Neural cell (in vitro differentiated cells): ENCODE data around the gene DUS1L. TPM values are rescaled to one million over a fixed set of nuclear protein-coding genes. Genes with fewer than 3 reads are reported as not detected.

Source experiments
- H2AFZ ChIP-seq: fragments of 200-600, 300-800 bp; sonication (generic), shearing (Covaris generic); 2 replicates; pipeline ENCODE4 v1.6.0; 2014; ENCODE audit warnings: low read depth, mild to moderate bottlenecking, antibody characterized with exemption, low read length, moderate library complexity
- H3F3A ChIP-seq: fragments of 200-600 bp; shearing (Covaris generic); 2 replicates; pipeline ENCODE4 v1.6.1; 2016; ENCODE audit warnings: mild to moderate bottlenecking, moderate library complexity, mixed read lengths, antibody characterized with exemption, low read length; ENCODE audit not compliant: insufficient read depth, poor library complexity, severe bottlenecking
- H3K27ac ChIP-seq: fragments of 200-600, 300-800 bp; sonication (generic), shearing (Covaris generic); 2 replicates; pipeline ENCODE4 v1.5.1; 2014; ENCODE audit warnings: mild to moderate bottlenecking, low read length, moderate library complexity
- H3K27me3 ChIP-seq: fragments of 300-800, 200-600 bp; sonication (generic), shearing (Covaris generic); 2 replicates; pipeline ENCODE4 v1.6.0; 2014; ENCODE audit warnings: mild to moderate bottlenecking, low read depth, low read length, moderate library complexity; ENCODE audit not compliant: insufficient read depth
- H3K36me3 ChIP-seq: fragments of 300-800, 200-600 bp; sonication (generic), shearing (Covaris generic); 2 replicates; pipeline ENCODE4 v1.5.1; 2014; ENCODE audit warnings: mild to moderate bottlenecking, antibody characterized with exemption, low read length, moderate library complexity; ENCODE audit not compliant: insufficient read depth
- H3K4me2 ChIP-seq: fragments of 300-800, 200-600 bp; sonication (generic), shearing (Covaris generic); 2 replicates; pipeline ENCODE4 v1.6.0; 2014; ENCODE audit warnings: mild to moderate bottlenecking, low read length
- H3K4me3 ChIP-seq: fragments of 300-800, 200-600 bp; sonication (generic), shearing (Covaris generic); 2 replicates; pipeline ENCODE4 v1.5.1; 2014; ENCODE audit warnings: mild to moderate bottlenecking, low read length, moderate library complexity
- H3K79me2 ChIP-seq: fragments of 200-600 bp; shearing (Covaris generic); replicated peaks from 2 replicates; pipeline ENCODE4 v1.6.0; 2014; ENCODE audit warnings: mild to moderate bottlenecking, low read length, moderate library complexity; ENCODE audit not compliant: insufficient read depth
- H3K9ac ChIP-seq: fragments of 300-800, 200-600 bp; sonication (generic), shearing (Covaris generic); 2 replicates; pipeline ENCODE4 v1.6.1; 2016; ENCODE audit warnings: mild to moderate bottlenecking, low read length, mixed read lengths
- H3K9me2 ChIP-seq: fragments of 200-600 bp; shearing (Covaris generic); 2 replicates; pipeline ENCODE4 v1.6.1; 2016; ENCODE audit warnings: mild to moderate bottlenecking, low read length, mixed read lengths; ENCODE audit not compliant: insufficient read depth
- H3K9me3 ChIP-seq: fragments of 200-600, 300-800 bp; sonication (generic), shearing (Covaris generic); 2 replicates; pipeline ENCODE4 v1.6.1; 2016; ENCODE audit warnings: mild to moderate bottlenecking, mixed run types, low read length, moderate library complexity, mixed read lengths
- H4K20me1 ChIP-seq: fragments of 200-600 bp; shearing (Covaris generic); 2 replicates; pipeline ENCODE4 v1.6.1; 2016; ENCODE audit warnings: mild to moderate bottlenecking, mixed run types; ENCODE audit not compliant: insufficient read depth
- CTCF ChIP-seq: fragments of 450-650 bp; IDR thresholded peaks from 2 replicates; pipeline ENCODE4 v1.5.1; 2014; ENCODE audit warnings: antibody characterized with exemption, mild to moderate bottlenecking, moderate library complexity; ENCODE audit not compliant: poor library complexity, severe bottlenecking
- EP300 ChIP-seq: fragments of 450-650 bp; conservative IDR thresholded peaks from 2 replicates; pipeline ENCODE4 v1.6.1; 2014; ENCODE audit warnings: antibody characterized with exemption, mild to moderate bottlenecking, moderate library complexity; ENCODE audit not compliant: poor library complexity, severe bottlenecking
- EZH2 ChIP-seq: fragments of 200-600, 300-800 bp; shearing (Covaris generic), sonication (generic); IDR thresholded peaks from 2 replicates; pipeline ENCODE4 v1.6.1; 2014; ENCODE audit warnings: antibody characterized with exemption, low read length, borderline replicate concordance, mild to moderate bottlenecking; ENCODE audit not compliant: insufficient read depth, poor library complexity, severe bottlenecking
- MXI1 ChIP-seq: fragments of 450-650 bp; conservative IDR thresholded peaks from 2 replicates; pipeline ENCODE4 v1.6.1; 2014; ENCODE audit warnings: antibody characterized with exemption, mild to moderate bottlenecking; ENCODE audit not compliant: poor library complexity, severe bottlenecking
- POLR2AphosphoS5 ChIP-seq: IDR thresholded peaks from 2 replicates; pipeline ENCODE4 v1.6.1; 2012
- RAD21 ChIP-seq: fragments of 450-650 bp; conservative IDR thresholded peaks from 2 replicates; pipeline ENCODE4 v1.6.1; 2014; ENCODE audit warnings: antibody characterized with exemption, mild to moderate bottlenecking, moderate library complexity
- REST ChIP-seq: IDR thresholded peaks from 2 replicates; pipeline ENCODE4 v1.6.1; 2012; ENCODE audit warnings: borderline replicate concordance
- SMC3 ChIP-seq: fragments of 450-650 bp; conservative IDR thresholded peaks from 2 replicates; pipeline ENCODE4 v1.6.1; 2014; ENCODE audit warnings: antibody characterized with exemption, mild to moderate bottlenecking, moderate library complexity; ENCODE audit not compliant: poor library complexity
- TAF1 ChIP-seq: IDR thresholded peaks from 2 replicates; pipeline ENCODE4 v1.6.1; 2012; ENCODE audit warnings: low read depth
- polyA plus RNA-seq: library from polyadenylated mRNA; depleted of rRNA; stranded (reverse); fragments of >200 nt; gene quantifications from 2 replicates; pipeline ENCODE4 v1.2.3, GENCODE V29; 2014

The DUS1L gene
- polyA plus RNA-seq, 1 donor from 2014 or later: 100 TPM

DNA sequence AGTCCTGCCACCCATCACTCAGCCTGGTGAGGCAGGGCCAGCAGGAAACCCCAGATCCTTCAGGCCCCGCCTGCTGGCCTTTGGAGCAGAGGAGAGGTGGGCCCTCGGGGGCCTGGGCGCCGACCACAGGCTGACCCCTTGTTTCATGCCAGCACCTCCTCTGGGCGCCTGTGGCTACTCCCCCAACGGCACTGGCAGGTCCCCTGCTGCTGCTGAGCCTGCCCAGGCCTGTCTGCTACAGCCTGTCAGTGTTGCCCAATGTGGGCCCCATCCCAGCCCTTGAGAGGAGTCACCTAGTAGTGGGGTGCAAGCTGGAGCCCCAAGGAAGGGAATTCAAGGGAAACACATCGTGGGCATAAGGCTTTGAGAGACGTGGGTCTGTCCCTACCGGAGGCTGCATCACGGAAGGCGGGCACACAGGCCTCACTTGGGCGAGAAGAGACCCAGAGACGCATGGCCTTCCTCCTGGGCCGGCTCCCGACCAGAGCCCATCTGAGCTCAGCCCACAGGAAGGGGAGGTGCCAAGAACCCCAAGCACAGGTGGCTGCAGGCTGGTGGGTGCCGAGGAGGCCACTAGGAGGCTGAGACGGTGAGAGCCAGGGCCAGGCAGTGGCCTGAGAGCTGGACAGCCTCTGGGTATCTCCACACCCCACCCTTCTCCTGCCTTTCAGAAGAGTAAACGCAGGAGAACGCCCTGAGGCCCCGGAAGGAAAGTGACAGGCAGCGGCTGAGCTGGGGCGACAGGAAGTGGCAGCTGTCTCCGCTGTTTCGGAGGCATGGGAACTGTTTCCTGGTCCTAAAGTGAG, 40.5 kb upstream of the DUS1L start:
- H3K27ac ChIP-seq: no peak overlapping the region
- no peak overlapping the region for H3K9ac ChIP-seq
- H3K4me3 ChIP-seq: no peak overlapping the region
- H3K4me2 ChIP-seq: no peak overlapping the region
- TF ChIP-seq RAD21 (no peak), REST (no peak), SMC3 (no peak), POLR2AphosphoS5 (no peak)
- H3F3A ChIP-seq: no peaks in the 10 kb centered on the region
- no peak overlapping the region for H2AFZ ChIP-seq
- no peaks in the 10 kb centered on the region for H3K27me3 ChIP-seq
- no peaks in the 10 kb centered on the region for H3K9me2 ChIP-seq
- no peaks in the 10 kb centered on the region for H3K36me3 ChIP-seq
- H4K20me1 ChIP-seq: no peaks in the 10 kb centered on the region
- no peaks in the 10 kb centered on the region for H3K9me3 ChIP-seq
- no peaks in the 10 kb centered on the region for H3K79me2 ChIP-seq

- no peak overlapping the region for H3K9ac ChIP-seq
- no peaks in the 10 kb centered on the region for H3F3A ChIP-seq
- H3K36me3 ChIP-seq: no peaks in the 10 kb centered on the region
- H3K9me3 ChIP-seq: no peaks in the 10 kb centered on the region
- no peak overlapping the region for H2AFZ ChIP-seq
- H3K79me2 ChIP-seq: no peaks in the 10 kb centered on the region
- no peak overlapping the region for H3K27ac ChIP-seq
- H3K4me3 ChIP-seq: no peak overlapping the region
- H3K27me3 ChIP-seq: no peaks in the 10 kb centered on the region
- H3K4me2 ChIP-seq: no peak overlapping the region
- TF ChIP-seq TAF1: no peak
- TF ChIP-seq SMC3: no peak
- no peak for TF ChIP-seq EP300
- TF ChIP-seq MXI1: no peak
- no peak for TF ChIP-seq CTCF
- no peak for TF ChIP-seq POLR2AphosphoS5
- no peak for TF ChIP-seq RAD21
- no peak for TF ChIP-seq REST
- TF ChIP-seq EZH2: no peak
- no peaks in the 10 kb centered on the region for H3K9me2 ChIP-seq
- no peaks in the 10 kb centered on the region for H4K20me1 ChIP-seq
Measured at GRCh38 chr17:82105417-82105881, 39.8 kb upstream of the DUS1L start.
